HepG2 (cell line): ENCODE measurements around the gene SRF. TPM values are rescaled to one million over a fixed set of nuclear protein-coding genes. Genes with fewer than 3 reads are reported as not detected.

Experiments used
- ATAC-seq: fragments of 200-7000 bp; cut with Tn5 transposase; 3 replicates; pipeline ENCODE4 v1.9.1; 2020; ENCODE audit warnings: mild to moderate bottlenecking, moderate library complexity
- BruUV-seq: library from RNA; stranded (reverse); fragments of 400-500 nt; replicated peaks from 2 replicates; lab custom pipeline; 2021; lab: Mats Ljungman, UMichigan
- CTCF ChIA-PET: fragments of 300-600 bp; formaldehyde crosslinking; extraction: SDS; loops from one replicate; lab custom pipeline; 2021; ENCODE audit warnings: low total read pairs, inconsistent platforms, low intra/inter-chr PET ratio; lab: Yijun Ruan, JAX
- POLR2A ChIA-PET: fragments of 350-600 bp; sonication (Branson Sonifier 250); formaldehyde crosslinking; loops from one replicate; lab custom pipeline; 2020; ENCODE audit warnings: antibody characterized with exemption, inconsistent platforms; lab: Yijun Ruan, JAX
- DNase-seq: peaks from one replicate; pipeline ENCODE4 v3.0.0-alpha.2; 2015; ENCODE audit warnings: low spot score
- FAIRE-seq: peaks from 3 replicates; lab custom pipeline; 2011; peaks lifted over from hg19 to GRCh38; lab: Jason Lieb, UNC
- H2AFZ ChIP-seq: one replicate; pipeline ENCODE4 v1.6.1; 2011; ENCODE audit warnings: low read length, inconsistent platforms
- H3K27ac ChIP-seq: fragments of 300-600 bp; 3 replicates; pipeline ENCODE4 v1.8.0; 2011; ENCODE audit warnings: mixed run types, mild to moderate bottlenecking, mixed read lengths, low read length, inconsistent platforms; ENCODE audit not compliant: insufficient read depth; ENCODE audit errors: extremely low read length
- H3K27me3 ChIP-seq, 2 experiments: fragments of 200-600 bp in 1 of 2; 2 replicates in 1 of 2; 3 replicates in 1 of 2; pipeline versions ENCODE4 v1.6.0 to v1.8.0; 2011; ENCODE audit warnings: low read length in 2 of 2, mild to moderate bottlenecking in 2 of 2, moderate library complexity in 2 of 2, inconsistent platforms in 1 of 2; ENCODE audit not compliant: insufficient read depth in 2 of 2, control insufficient read depth in 1 of 2
- H3K36me3 ChIP-seq, 2 experiments: fragments of 200-600 bp in 1 of 2; replicated peaks in 1 of 2; 2 replicates in 1 of 2; 3 replicates in 1 of 2; pipeline versions ENCODE4 v1.5.1 to v1.8.0; 2011; ENCODE audit warnings: low read length in 2 of 2, inconsistent platforms in 1 of 2; ENCODE audit not compliant: insufficient read depth in 2 of 2, control insufficient read depth in 1 of 2
- H3K4me1 ChIP-seq: 2 replicates; pipeline ENCODE4 v1.5.1; 2012; ENCODE audit warnings: low read length, inconsistent platforms; ENCODE audit not compliant: insufficient read depth
- H3K4me2 ChIP-seq: 2 replicates; pipeline ENCODE4 v1.6.0; 2011; ENCODE audit warnings: low read depth, low read length, inconsistent platforms
- H3K4me3 ChIP-seq, 3 experiments: fragments of 200-600 bp in 1 of 3; sonication (generic), shearing (Covaris generic) in 1 of 3; replicated peaks in 1 of 3; 2 replicates each; pipeline ENCODE4 v1.5.1; 2011 to 2016; ENCODE audit warnings: low read length in 3 of 3, inconsistent platforms in 2 of 3, low read depth in 2 of 3, mild to moderate bottlenecking in 2 of 3, control low read depth in 1 of 3, mixed read lengths in 1 of 3; ENCODE audit not compliant: insufficient read depth in 1 of 3
- H3K79me2 ChIP-seq: one replicate; pipeline ENCODE4 v1.6.1; 2011; ENCODE audit warnings: low read length, inconsistent platforms; ENCODE audit not compliant: insufficient read depth
- H3K9ac ChIP-seq: 2 replicates; pipeline ENCODE4 v1.6.0; 2011; ENCODE audit warnings: mild to moderate bottlenecking, low read depth, low read length, inconsistent platforms; ENCODE audit not compliant: insufficient read depth
- H3K9me3 ChIP-seq: 2 replicates; pipeline ENCODE4 v1.5.1; 2012; ENCODE audit warnings: mild to moderate bottlenecking, low read length
- H4K20me1 ChIP-seq: 2 replicates; pipeline ENCODE4 v1.6.0; 2011; ENCODE audit warnings: inconsistent platforms, mild to moderate bottlenecking, low read length, moderate library complexity; ENCODE audit not compliant: insufficient read depth
- CBX1 ChIP-seq: IDR thresholded peaks from one replicate; pipeline ENCODE4 v1.6.1; 2016; ENCODE audit warnings: antibody characterized with exemption, low read depth
- ELF4 ChIP-seq: sonication (generic); formaldehyde crosslinking; IDR thresholded peaks from 2 replicates; pipeline ENCODE4 v1.5.0; 2020; ENCODE audit warnings: missing genetic modification reagents, mild to moderate bottlenecking, moderate library complexity, borderline replicate concordance
- ESRRA ChIP-seq: sonication (generic); formaldehyde crosslinking; IDR thresholded peaks from 2 replicates; pipeline ENCODE4 v1.5.1; 2020; ENCODE audit warnings: mild to moderate bottlenecking, low read depth, missing genetic modification reagents
- MAZ ChIP-seq, 2 experiments: sonication (generic) in 1 of 2; formaldehyde crosslinking in 1 of 2; IDR thresholded peaks; 2 replicates each; pipeline versions ENCODE4 v1.5.0 to v1.6.1; 2012 to 2020; ENCODE audit warnings: low read depth in 2 of 2, mild to moderate bottlenecking in 2 of 2, borderline replicate concordance in 1 of 2, improper control_type of control experiment in 1 of 2, low read length in 1 of 2, missing genetic modification reagents in 1 of 2, moderate library complexity in 1 of 2
- MIER3 ChIP-seq: IDR thresholded peaks from 2 replicates; pipeline ENCODE4 v1.6.1; 2016; ENCODE audit warnings: missing compliant biosample characterization, borderline replicate concordance
- NBN ChIP-seq: fragments of 450-650 bp; conservative IDR thresholded peaks from 2 replicates; pipeline ENCODE4 v1.6.1; 2017
- NFRKB ChIP-seq: fragments of 450-650 bp; IDR thresholded peaks from 2 replicates; pipeline ENCODE4 v1.6.1; 2017
- RARG ChIP-seq: sonication (generic); formaldehyde crosslinking; IDR thresholded peaks from 2 replicates; pipeline ENCODE4 v1.4.0; 2020; ENCODE audit warnings: low read depth, mild to moderate bottlenecking, missing genetic modification reagents
- TGIF2 ChIP-seq: IDR thresholded peaks from 2 replicates; pipeline ENCODE4 v1.6.1; 2016; ENCODE audit warnings: control low read depth, missing compliant biosample characterization
- YEATS2 ChIP-seq: sonication (generic); formaldehyde crosslinking; IDR thresholded peaks from 2 replicates; pipeline ENCODE4 v1.4.0; 2020; ENCODE audit warnings: missing genetic modification reagents, borderline replicate concordance
- ZFP82 ChIP-seq: sonication (generic); formaldehyde crosslinking; IDR thresholded peaks from 2 replicates; pipeline ENCODE4 v1.5.1; 2020; ENCODE audit warnings: mild to moderate bottlenecking, missing genetic modification reagents, borderline replicate concordance
- ZNF10 ChIP-seq: sonication (generic); formaldehyde crosslinking; IDR thresholded peaks from 2 replicates; pipeline ENCODE4 v1.4.0; 2020; ENCODE audit warnings: mild to moderate bottlenecking, low read depth, missing genetic modification reagents, borderline replicate concordance
- ZNF598 ChIP-seq: sonication (generic); formaldehyde crosslinking; IDR thresholded peaks from 2 replicates; pipeline ENCODE4 v1.5.1; 2020; ENCODE audit warnings: mild to moderate bottlenecking, missing genetic modification reagents, borderline replicate concordance
- ZSCAN12 ChIP-seq: sonication (generic); formaldehyde crosslinking; IDR thresholded peaks from 2 replicates; pipeline ENCODE4 v1.9.0; 2021; ENCODE audit warnings: mild to moderate bottlenecking, missing genetic modification reagents
- WGBS: methylation state at CpG from one replicate; pipeline ENCODE4 v1.1.6; 2017; ENCODE audit warnings: low lambda C conversion rate; 5-methylcytosine and 5-hydroxymethylcytosine counted together
- in situ Hi-C: cut with HindIII; loops from 2 replicates; pipeline ENCODE4 v1.10.0; 2017; ENCODE audit warnings: low pct_unique_long_range_greater_than_20kb; ENCODE audit not compliant: extremely low pct_ligation_motif_present
- intact Hi-C: fragments of 100-400 bp; cut with micrococcal nuclease; formaldehyde crosslinking; loops from one replicate; pipeline ENCODE4 v1.10.0; 2022; ENCODE audit not compliant: unreplicated experiment
- polyA plus RNA-seq, 8 experiments: library from polyadenylated mRNA; depleted of rRNA in 3 of 8; stranded (reverse) in 7 of 8; unstranded in 1 of 8; fragments of >200 nt; fragmentation: Illumina TruSeq in 4 of 8; extraction: Trizol in 4 of 8; gene quantifications; 2 replicates each; pipeline versions ENCODE4 v1.2.1 to v1.2.3, GENCODE V29; 2011 to 2016; ENCODE audit warnings: low read depth in 4 of 8, missing spikeins in 1 of 8, mixed read lengths in 1 of 8; ENCODE audit not compliant: insufficient read depth in 1 of 8
- total RNA-seq, 5 experiments: library from RNA; depleted of rRNA; stranded (reverse); fragments of >200 nt; fragmentation: Illumina TruSeq; extraction: Trizol; gene quantifications; 2 replicates each; pipeline ENCODE4 v1.2.3, GENCODE V29; 2016; ENCODE audit warnings: low read depth in 1 of 5
- TF ChIP-seq, protein P1 (sequence below): sonication (generic); formaldehyde crosslinking; IDR thresholded peaks from 2 replicates; pipeline ENCODE4 v1.4.0; 2020; ENCODE audit warnings: mild to moderate bottlenecking, low read depth, missing genetic modification reagents

Gene SRF
- total and polyA plus RNA-seq, 2 of the 13 experiments (the other 11 are each of a cell fraction or from before 2014, with no cell fraction given): 25.5 to 44.1 TPM

DNA sequence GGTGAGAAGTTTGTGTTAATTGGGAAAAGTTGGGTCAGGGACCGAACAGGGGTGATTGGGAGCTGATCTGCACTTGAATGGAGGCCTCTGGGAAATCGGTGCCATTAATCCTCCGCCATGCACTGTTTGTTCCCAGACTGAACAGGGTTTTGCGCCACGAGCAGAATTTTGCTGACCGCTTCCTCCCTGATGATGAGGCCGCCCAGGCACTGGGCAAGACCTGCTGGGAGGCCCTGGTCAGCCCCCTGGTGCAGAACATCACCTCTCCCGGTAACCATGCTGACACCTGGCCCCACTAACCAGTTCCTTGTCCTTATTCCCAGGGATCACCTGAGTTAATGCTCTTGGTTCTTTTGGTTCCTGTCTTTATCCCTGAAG, 32.6 kb downstream of the SRF start:
- no peak overlapping the region for H3K27ac ChIP-seq
- no TSS peak for BruUV-seq
- FAIRE-seq: no peak
- no peak for TF ChIP-seq ZFP82 (CRISPR knock-in tag)
- TF ChIP-seq YEATS2 (CRISPR knock-in tag): no peak
- TF ChIP-seq ZSCAN12 (CRISPR knock-in tag): no peak
- TF ChIP-seq ESRRA (CRISPR knock-in tag): no peak
- no peak for TF ChIP-seq ZNF598 (CRISPR knock-in tag)
- no peak for TF ChIP-seq NBN
- TF ChIP-seq CBX1: no peak
- TF ChIP-seq MIER3 (CRISPR knock-in tag): no peak
- TF ChIP-seq MAZ (IDR thresholded peaks at IDR 0.05; ENCODE audit: borderline replicate concordance, low read depth, low read length): no peak
- TF ChIP-seq MAZ (CRISPR knock-in tag; IDR thresholded peaks at IDR 0.05; ENCODE audit: low read depth): no peak
- TF ChIP-seq, protein P1, sequence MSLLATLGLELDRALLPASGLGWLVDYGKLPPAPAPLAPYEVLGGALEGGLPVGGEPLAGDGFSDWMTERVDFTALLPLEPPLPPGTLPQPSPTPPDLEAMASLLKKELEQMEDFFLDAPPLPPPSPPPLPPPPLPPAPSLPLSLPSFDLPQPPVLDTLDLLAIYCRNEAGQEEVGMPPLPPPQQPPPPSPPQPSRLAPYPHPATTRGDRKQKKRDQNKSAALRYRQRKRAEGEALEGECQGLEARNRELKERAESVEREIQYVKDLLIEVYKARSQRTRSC (CRISPR knock-in tag): no peak
- no peak for TF ChIP-seq ZNF10 (CRISPR knock-in tag)
- no peak for TF ChIP-seq TGIF2
- TF ChIP-seq RARG: no peak
- no peak for TF ChIP-seq ELF4 (CRISPR knock-in tag)
- no peak for TF ChIP-seq NFRKB
- H3K27me3 ChIP-seq: no peaks in the 10 kb centered on the region
- H3K36me3 ChIP-seq: peaks cover 0 to 2% of the 10 kb centered on the region in 2 experiments; a peak in 2 of 5 replicates
- H4K20me1 ChIP-seq: no peaks in the 10 kb centered on the region
- no peak overlapping the region for H3K9ac ChIP-seq
- intact Hi-C loops (no loop called here), in situ Hi-C loops (no loop called here)
- H2AFZ ChIP-seq: no peak overlapping the region
- ChIA-PET POLR2A (no interaction called here), CTCF (no interaction called here)
- H3K4me1 ChIP-seq: 0 out of 2 replicates have a peak, but pooled peaks cover 5% of the 10 kb centered on the region
- DNase-seq: no peak
- H3K4me3 ChIP-seq: no peak overlapping the region
- WGBS: 92% methylated on average over 8 of the region's 8 CpGs
- H3K79me2 ChIP-seq: no peaks in the 10 kb centered on the region
- H3K4me2 ChIP-seq: no peak overlapping the region
- no peaks in the 10 kb centered on the region for H3K9me3 ChIP-seq
- ATAC-seq: no peak
